WI38 (cell line): ENCODE results near the gene PREX1.

Source experiments
- H3K4me3 ChIP-seq: 2 replicates; pipeline ENCODE4 v1.5.1; 2011; ENCODE audit warnings: low read depth, mild to moderate bottlenecking, control low read depth, low read length
- CTCF ChIP-seq: IDR thresholded peaks from 2 replicates; pipeline ENCODE4 v1.5.1; 2012; ENCODE audit warnings: low read depth, mild to moderate bottlenecking, control low read depth, low read length

Gene PREX1

GRCh38 chr20:48797850-48798747 is 29.7 kb downstream of the PREX1 start:
- TF ChIP-seq CTCF, result no peak

GRCh38 chr20:48797275-48797825 is 30.4 kb downstream of the PREX1 start:
- TF ChIP-seq CTCF, result no peak
- no peak overlapping the region for H3K4me3 ChIP-seq

More at GRCh38 chr20:48797850-48798747, 29.7 kb downstream of the PREX1 start:
- no peak overlapping the region for H3K4me3 ChIP-seq

- no peak overlapping the region for H3K4me3 ChIP-seq
- TF ChIP-seq CTCF, result no peak
Observed at GRCh38 chr20:48795732-48796131, 32.1 kb downstream of the PREX1 start.

GRCh38 chr20:48794816-48795457 is 32.9 kb downstream of the PREX1 start:
- H3K4me3 ChIP-seq, result no peak overlapping the region
- no peak for TF ChIP-seq CTCF

- TF ChIP-seq CTCF, result no peak
- H3K4me3 ChIP-seq, result no peak overlapping the region
Observed at GRCh38 chr20:48794360-48794759, 33.4 kb downstream of the PREX1 start.

- TF ChIP-seq CTCF, result no peak
Observed at GRCh38 chr20:48793776-48794175, 34.0 kb downstream of the PREX1 start.

GRCh38 chr20:48791666-48792071 is 36.1 kb downstream of the PREX1 start:
- no peak for TF ChIP-seq CTCF
- H3K4me3 ChIP-seq, result no peak overlapping the region

More at GRCh38 chr20:48793776-48794175, 34.0 kb downstream of the PREX1 start:
- H3K4me3 ChIP-seq, result no peak overlapping the region
